Chondrocyte (in vitro differentiated cells): Measurements from ENCODE around the gene ST7. TPM values are rescaled to one million over a fixed set of nuclear protein-coding genes. Genes with fewer than 3 reads are reported as not detected.
A peak's percentile ranks its signal among the peaks of the same experiment; 100 is the strongest.

ENCODE experiments used
- DNase-seq: peaks from one replicate; pipeline ENCODE4 v3.0.0; 2021; ENCODE audit warnings: mixed read lengths, low spot score
- H3K27ac Mint-ChIP-seq: one replicate; pipeline ENCODE4 v1.8.0; 2021; ENCODE audit warnings: mild to moderate bottlenecking, moderate library complexity, mixed read lengths; ENCODE audit not compliant: unreplicated experiment
- H3K27me3 Mint-ChIP-seq: 2 replicates; pipeline ENCODE4 v1.8.0; 2021; ENCODE audit warnings: low read depth, mixed read lengths
- H3K36me3 Mint-ChIP-seq: 2 replicates; pipeline ENCODE4 v1.8.0; 2021; ENCODE audit warnings: low read depth, mixed read lengths
- H3K4me1 Mint-ChIP-seq: 2 replicates; pipeline ENCODE4 v1.8.0; 2021; ENCODE audit warnings: low read depth, mild to moderate bottlenecking, mixed read lengths
- H3K4me3 Mint-ChIP-seq: one replicate; pipeline ENCODE4 v1.8.0; 2021; ENCODE audit warnings: mild to moderate bottlenecking, moderate library complexity, mixed read lengths; ENCODE audit not compliant: unreplicated experiment
- H3K9me3 Mint-ChIP-seq: 2 replicates; pipeline ENCODE4 v1.8.0; 2021; ENCODE audit warnings: low read depth, mixed read lengths
- total RNA-seq: library from RNA; stranded (reverse); gene quantifications from 3 replicates; pipeline ENCODE4 v1.2.1, GENCODE V29; 2021
- TF ChIP-seq, protein P1 (sequence below): fragments of 200-600 bp; sonication (generic); IDR thresholded peaks from 2 replicates; pipeline ENCODE4 v1.5.0; 2021; ENCODE audit warnings: antibody characterized with exemption, mild to moderate bottlenecking, moderate library complexity

Gene ST7
- total RNA-seq, 1 donor from 2014 or later: 69.7 TPM

DNA sequence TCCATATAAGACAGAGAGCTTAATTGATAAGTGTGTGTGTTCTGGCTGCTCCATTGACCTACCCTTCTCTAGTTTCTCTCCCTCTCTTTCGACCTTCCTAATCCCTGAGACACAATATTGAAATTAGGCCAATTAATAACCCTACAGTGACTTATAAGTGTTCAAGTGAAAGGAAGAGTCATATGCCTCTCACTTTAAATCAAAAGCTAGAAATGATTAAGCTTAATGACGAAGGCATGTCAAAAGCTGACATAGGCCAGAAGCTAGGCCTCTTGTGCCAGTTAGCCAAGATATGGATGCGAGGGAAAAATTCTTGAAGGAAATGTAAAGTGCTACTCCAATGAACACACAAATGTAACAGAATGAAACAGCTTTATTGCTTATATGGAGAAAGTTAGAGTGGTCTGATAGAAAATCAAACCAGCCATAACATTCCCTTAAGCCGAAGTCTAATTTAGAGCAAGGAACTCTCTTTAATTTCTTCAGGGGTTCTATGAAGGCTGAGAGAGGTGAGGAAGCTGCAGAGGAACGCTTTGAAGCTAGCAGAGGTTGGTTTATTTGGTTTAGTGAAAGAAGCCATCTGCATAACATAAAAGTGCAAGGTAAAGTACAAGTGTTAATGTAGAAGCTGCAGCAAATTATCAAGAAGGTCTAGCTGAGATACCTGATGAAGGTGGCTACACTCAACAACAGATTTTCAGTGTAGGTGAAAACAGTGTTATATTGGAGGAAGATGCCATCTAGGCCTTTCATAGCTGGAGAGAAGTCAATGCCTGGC, 53.8 kb downstream of the ST7 start:
- Mint-ChIP-seq H3K4me1 (peaks cover 80% of the 10 kb centered on the region), H3K36me3 (no peaks in the 10 kb centered on the region)
- no peak for DNase-seq

GRCh38 chr7:117008118-117008885, 55.0 kb downstream of the ST7 start:
- DNase-seq: no peak
- Mint-ChIP-seq H3K27ac (peak overlapping the region; percentile 3), H3K4me1 (peaks cover 80% of the 10 kb centered on the region), H3K36me3 (no peaks in the 10 kb centered on the region), H3K4me3 (no peak overlapping the region), H3K27me3 (no peaks in the 10 kb centered on the region), H3K9me3 (peaks cover 2% of the 10 kb centered on the region)
- TF ChIP-seq, protein P1, sequence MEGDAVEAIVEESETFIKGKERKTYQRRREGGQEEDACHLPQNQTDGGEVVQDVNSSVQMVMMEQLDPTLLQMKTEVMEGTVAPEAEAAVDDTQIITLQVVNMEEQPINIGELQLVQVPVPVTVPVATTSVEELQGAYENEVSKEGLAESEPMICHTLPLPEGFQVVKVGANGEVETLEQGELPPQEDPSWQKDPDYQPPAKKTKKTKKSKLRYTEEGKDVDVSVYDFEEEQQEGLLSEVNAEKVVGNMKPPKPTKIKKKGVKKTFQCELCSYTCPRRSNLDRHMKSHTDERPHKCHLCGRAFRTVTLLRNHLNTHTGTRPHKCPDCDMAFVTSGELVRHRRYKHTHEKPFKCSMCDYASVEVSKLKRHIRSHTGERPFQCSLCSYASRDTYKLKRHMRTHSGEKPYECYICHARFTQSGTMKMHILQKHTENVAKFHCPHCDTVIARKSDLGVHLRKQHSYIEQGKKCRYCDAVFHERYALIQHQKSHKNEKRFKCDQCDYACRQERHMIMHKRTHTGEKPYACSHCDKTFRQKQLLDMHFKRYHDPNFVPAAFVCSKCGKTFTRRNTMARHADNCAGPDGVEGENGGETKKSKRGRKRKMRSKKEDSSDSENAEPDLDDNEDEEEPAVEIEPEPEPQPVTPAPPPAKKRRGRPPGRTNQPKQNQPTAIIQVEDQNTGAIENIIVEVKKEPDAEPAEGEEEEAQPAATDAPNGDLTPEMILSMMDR: no peak

More for the DNA sequence above, 53.8 kb downstream of the ST7 start:
- Mint-ChIP-seq H3K27me3 (no peaks in the 10 kb centered on the region), H3K4me3 (no peak overlapping the region), H3K9me3 (peaks cover 2% of the 10 kb centered on the region), H3K27ac (peak overlapping the region; percentile 49)
- TF ChIP-seq, protein P1: no peak

GRCh38 chr7:117008886-117009531, 55.7 kb downstream of the ST7 start:
- Mint-ChIP-seq H3K36me3 (no peaks in the 10 kb centered on the region), H3K9me3 (peaks cover 2% of the 10 kb centered on the region), H3K27me3 (no peaks in the 10 kb centered on the region), H3K27ac (peak overlapping the region; percentile 85), H3K4me1 (peaks cover 75% of the 10 kb centered on the region), H3K4me3 (no peak overlapping the region)
- no peak for DNase-seq
- TF ChIP-seq, protein P1: no peak

- Mint-ChIP-seq H3K27me3 (no peaks in the 10 kb centered on the region), H3K27ac (peak overlapping the region; percentile 85), H3K4me1 (peaks cover 75% of the 10 kb centered on the region), H3K9me3 (peaks cover 2% of the 10 kb centered on the region), H3K36me3 (no peaks in the 10 kb centered on the region), H3K4me3 (no peak overlapping the region)
- TF ChIP-seq, protein P1: no peak
- no peak for DNase-seq
Observed at GRCh38 chr7:117009705-117010361, 56.5 kb downstream of the ST7 start.
